ENCODE measurements around the gene ALDH1L1. TPM values are rescaled to one million over a fixed set of nuclear protein-coding genes. Genes with fewer than 3 reads are reported as not detected.

Gene ALDH1L1
- total and polyA plus RNA-seq, 7 experiments from 2014 or later = not detected

DNA sequence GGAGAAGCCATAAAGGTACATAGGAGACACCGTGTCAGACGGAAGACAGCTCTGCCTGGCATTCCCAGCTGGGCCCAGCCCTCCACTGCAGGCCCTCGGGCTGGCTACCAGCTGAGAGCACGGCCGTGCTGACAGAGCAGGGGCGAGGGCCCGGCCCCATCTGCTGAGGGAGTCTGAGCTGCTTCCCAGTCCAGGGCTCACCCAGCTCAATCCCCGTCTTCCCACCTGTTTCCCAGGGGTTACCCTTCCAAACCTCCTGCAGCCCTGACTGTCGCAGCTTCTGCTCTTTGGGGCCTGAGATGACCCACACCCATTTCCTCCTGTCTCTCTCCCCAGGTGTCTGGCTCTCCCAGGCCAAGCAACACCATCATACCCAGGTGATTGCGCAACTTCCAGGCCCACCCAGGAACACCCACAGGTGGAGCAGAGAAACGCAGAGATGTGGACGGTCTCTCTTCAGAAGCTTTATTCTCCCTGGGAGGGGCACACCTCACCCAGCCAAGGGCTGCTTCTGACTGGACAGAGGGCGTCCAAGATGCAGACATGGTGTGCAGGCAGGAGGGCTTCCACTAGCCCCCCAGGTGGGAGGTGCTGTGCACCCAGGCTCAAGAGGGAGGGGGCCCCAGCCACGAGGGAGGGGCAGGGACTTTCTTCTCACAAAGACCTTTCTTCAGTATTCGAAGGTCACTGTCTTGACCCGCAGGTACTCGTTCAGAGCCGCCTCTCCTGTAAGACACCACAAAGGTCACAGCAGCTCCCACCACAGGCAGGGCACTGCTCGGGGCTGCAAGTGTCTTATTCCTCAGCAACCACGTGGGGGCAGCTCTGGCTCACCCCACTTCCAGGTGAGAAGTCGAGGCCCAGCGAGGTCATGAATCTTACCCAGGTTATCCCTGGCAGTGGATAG lies 77.0 kb downstream of the ALDH1L1 start:
- Histone ChIP-seq H3K9me3 (ENCODE audit: control insufficient read depth in 2 of 3, low read length in 3 of 3) (no peaks in the 10 kb centered on the region), H3K4me3 (ENCODE audit: low read length) (no peak overlapping the region), H3K27me3 (ENCODE audit: control insufficient read depth in 2 of 2, insufficient read depth in 2 of 2, low read length in 2 of 2) (no peaks in the 10 kb centered on the region), H3K4me1 (ENCODE audit: control insufficient read depth in 2 of 2, insufficient read depth in 2 of 2, low read length in 2 of 2) (no peaks in the 10 kb centered on the region), H3K27ac (ENCODE audit: low read depth, low read length) (no peak overlapping the region), H3K36me3 (ENCODE audit: control insufficient read depth in 2 of 3, insufficient read depth in 3 of 3, low read length in 3 of 3) (no peaks in the 10 kb centered on the region)
- no peaks in the 10 kb centered on the region for H3K36me3 Mint-ChIP-seq
- ATAC-seq (no peak), DNase-seq (no peak)
- peaks cover 0 to 3% (median 0%) of the 10 kb centered on the region in 5 donors for H3K27me3 Mint-ChIP-seq
- H3K4me3 Mint-ChIP-seq = no peak overlapping the region
- peaks cover 0 to 4% (median 0%) of the 10 kb centered on the region in 11 donors for H3K9me3 Mint-ChIP-seq
- intact Hi-C loops (cut with micrococcal nuclease) = no loop called here
- no peak overlapping the region for H3K27ac Mint-ChIP-seq
- ChIA-PET POLR2A (no interaction called here), CTCF (no interaction called here)
- H3K4me1 Mint-ChIP-seq = no peaks in the 10 kb centered on the region

DNA sequence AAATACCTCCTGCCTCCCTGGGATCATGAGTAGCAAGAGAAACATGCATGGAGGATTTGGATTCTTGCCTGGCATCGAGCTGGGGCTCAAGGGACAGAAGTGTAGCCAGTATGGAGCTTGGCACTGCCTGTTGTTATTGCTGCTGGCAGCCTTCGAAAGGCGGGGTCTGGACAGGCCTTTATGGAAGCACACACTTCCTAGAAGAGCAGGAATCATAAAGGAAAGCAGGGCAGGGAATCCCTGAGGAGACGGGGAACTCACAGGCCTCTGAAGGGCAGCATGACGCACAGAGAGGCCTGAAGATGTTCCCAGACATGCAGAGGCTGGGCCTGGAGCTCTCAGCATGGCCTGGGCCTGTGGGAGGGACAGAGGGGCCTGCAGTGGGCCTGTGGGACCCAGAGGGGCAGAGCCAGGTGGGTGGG lies 77.8 kb downstream of the ALDH1L1 start:
- Mint-ChIP-seq H3K36me3 (no peaks in the 10 kb centered on the region), H3K27me3 (peaks cover 0 to 3% (median 0%) of the 10 kb centered on the region in 5 donors)
- no peak for DNase-seq

GRCh38 chr3:126102011-126102410 lies 78.4 kb downstream of the ALDH1L1 start:
- Histone ChIP-seq H3K4me1 (ENCODE audit: control insufficient read depth in 2 of 2, insufficient read depth in 2 of 2, low read length in 2 of 2) (no peaks in the 10 kb centered on the region), H3K27me3 (ENCODE audit: control insufficient read depth in 2 of 2, insufficient read depth in 2 of 2, low read length in 2 of 2) (no peaks in the 10 kb centered on the region), H3K36me3 (ENCODE audit: control insufficient read depth in 2 of 3, insufficient read depth in 3 of 3, low read length in 3 of 3) (no peaks in the 10 kb centered on the region), H3K9me3 (ENCODE audit: control insufficient read depth in 2 of 3, low read length in 3 of 3) (peaks cover 0 to 4% (median 0%) of the 10 kb centered on the region in 3 experiments), H3K4me3 (ENCODE audit: low read length) (no peak overlapping the region), H3K27ac (ENCODE audit: low read depth, low read length) (no peak overlapping the region)
- H3K36me3 Mint-ChIP-seq = peaks cover 0 to under 1% (median 0%) of the 10 kb centered on the region in 5 donors
- peaks cover 0 to 13% (median 6%) of the 10 kb centered on the region in 11 donors for H3K9me3 Mint-ChIP-seq
- ATAC-seq = no peak
- DNase-seq = no peak
- no peak overlapping the region for H3K4me3 Mint-ChIP-seq
- ChIA-PET CTCF (no interaction called here), POLR2A (no interaction called here)
- no peak overlapping the region for H3K27ac Mint-ChIP-seq
- intact Hi-C loops (cut with micrococcal nuclease) = no loop called here
- no peaks in the 10 kb centered on the region for H3K4me1 Mint-ChIP-seq
- H3K27me3 Mint-ChIP-seq = peaks cover 0 to 3% (median 0%) of the 10 kb centered on the region in 5 donors

More for the DNA sequence above, 77.8 kb downstream of the ALDH1L1 start:
- Mint-ChIP-seq H3K27ac (no peak overlapping the region), H3K9me3 (peaks cover 0 to 8% (median 3%) of the 10 kb centered on the region in 11 donors), H3K4me1 (no peaks in the 10 kb centered on the region), H3K4me3 (no peak overlapping the region)
- H3K36me3 ChIP-seq (ENCODE audit: control insufficient read depth in 2 of 3, insufficient read depth in 3 of 3, low read length in 3 of 3) = no peaks in the 10 kb centered on the region
- no peak overlapping the region for H3K27ac ChIP-seq (ENCODE audit: low read depth, low read length)
- no peak for ATAC-seq
- intact Hi-C loops (cut with micrococcal nuclease) = no loop called here
- no peak overlapping the region for H3K4me3 ChIP-seq (ENCODE audit: low read length)
- ChIA-PET POLR2A (no interaction called here), CTCF (no interaction called here)
- no peaks in the 10 kb centered on the region for H3K27me3 ChIP-seq (ENCODE audit: control insufficient read depth in 2 of 2, insufficient read depth in 2 of 2, low read length in 2 of 2)
- no peaks in the 10 kb centered on the region for H3K9me3 ChIP-seq (ENCODE audit: control insufficient read depth in 2 of 3, low read length in 3 of 3)
- no peaks in the 10 kb centered on the region for H3K4me1 ChIP-seq (ENCODE audit: control insufficient read depth in 2 of 2, insufficient read depth in 2 of 2, low read length in 2 of 2)

DNA sequence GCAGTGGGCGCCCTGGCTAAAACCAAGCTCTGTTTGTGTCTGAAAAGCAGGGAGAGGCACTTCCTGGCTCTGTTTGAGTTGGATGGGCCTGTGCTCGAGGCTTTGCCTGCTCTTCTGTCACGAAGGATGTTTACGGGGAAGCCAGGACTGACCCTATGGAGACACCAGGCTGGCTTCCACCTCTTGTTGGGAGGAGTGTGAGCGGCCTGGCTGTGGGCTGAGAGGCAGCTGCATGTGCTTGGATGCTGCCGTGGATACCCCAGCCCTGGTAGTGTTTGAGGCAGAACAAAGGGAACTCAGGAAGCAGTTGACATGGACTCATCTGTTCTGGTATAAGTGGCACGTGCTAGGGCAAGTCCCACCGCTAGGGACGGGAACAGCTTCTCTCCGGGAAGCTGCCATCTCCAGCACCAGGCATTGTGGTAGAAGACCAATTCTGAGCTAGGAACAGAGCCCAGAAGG lies 78.8 kb downstream of the ALDH1L1 start:
- DNase-seq = no peak
- POLR2A ChIA-PET = no interaction called here
- CTCF ChIA-PET = no interaction called here

DNA sequence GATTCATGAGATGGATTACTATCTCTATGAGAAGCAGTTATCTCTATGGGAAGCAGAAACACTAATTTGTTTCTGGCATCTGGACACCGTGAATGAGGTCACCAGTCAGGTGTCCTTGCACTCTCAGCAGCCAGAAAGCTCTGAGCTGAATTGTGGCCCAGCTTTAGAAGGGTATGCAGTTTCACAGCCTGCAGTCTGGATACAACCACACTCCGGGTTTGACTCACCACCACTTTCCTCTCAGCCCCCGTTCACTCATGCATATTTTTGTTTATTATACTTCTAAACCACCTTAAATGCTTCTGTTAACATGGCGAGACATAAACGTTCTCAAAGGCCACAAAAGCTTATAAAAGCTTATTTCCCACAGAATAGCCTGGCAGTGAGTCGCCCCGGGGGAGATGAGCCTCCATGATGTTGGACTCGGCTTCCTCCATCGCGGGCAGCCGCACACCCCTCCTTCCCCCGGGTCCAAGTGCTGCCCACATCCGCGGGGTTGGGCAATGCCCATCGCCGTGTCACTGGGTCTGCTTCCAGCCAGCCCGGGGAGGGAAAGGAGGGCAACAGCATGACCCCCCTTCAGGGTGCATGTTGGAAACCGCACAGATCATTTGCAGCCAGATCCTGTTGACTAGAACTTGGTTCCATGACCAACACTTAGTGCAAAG lies 79.6 kb downstream of the ALDH1L1 start:
- Histone ChIP-seq H3K36me3 (ENCODE audit: control insufficient read depth in 2 of 3, insufficient read depth in 3 of 3, low read length in 3 of 3) (no peaks in the 10 kb centered on the region), H3K27me3 (ENCODE audit: control insufficient read depth in 2 of 2, insufficient read depth in 2 of 2, low read length in 2 of 2) (no peaks in the 10 kb centered on the region), H3K4me3 (ENCODE audit: low read length) (no peak overlapping the region), H3K27ac (ENCODE audit: low read depth, low read length) (no peak overlapping the region), H3K4me1 (ENCODE audit: control insufficient read depth in 2 of 2, insufficient read depth in 2 of 2, low read length in 2 of 2) (no peaks in the 10 kb centered on the region), H3K9me3 (ENCODE audit: control insufficient read depth in 2 of 3, low read length in 3 of 3) (peaks cover 0 to 8% (median 4%) of the 10 kb centered on the region in 3 experiments)
- DNase-seq (no peak), ATAC-seq (no peak)
- no peaks in the 10 kb centered on the region for H3K4me1 Mint-ChIP-seq
- H3K36me3 Mint-ChIP-seq = peaks cover 0 to 6% (median 0%) of the 10 kb centered on the region in 5 donors
- intact Hi-C loops (cut with micrococcal nuclease) = no loop called here
- H3K4me3 Mint-ChIP-seq = no peak overlapping the region
- CTCF ChIA-PET = no interaction called here
- peaks cover 0 to 3% (median 0%) of the 10 kb centered on the region in 5 donors for H3K27me3 Mint-ChIP-seq
- H3K9me3 Mint-ChIP-seq = peaks cover under 1 to 25% (median 17%) of the 10 kb centered on the region in 11 donors
- H3K27ac Mint-ChIP-seq = no peak overlapping the region
- POLR2A ChIA-PET = no interaction called here

More for the DNA sequence above, 78.8 kb downstream of the ALDH1L1 start:
- intact Hi-C loops (cut with micrococcal nuclease) = no loop called here
- Mint-ChIP-seq H3K9me3 (peaks cover 0 to 18% (median 10%) of the 10 kb centered on the region in 11 donors), H3K36me3 (peaks cover 0 to 5% (median 0%) of the 10 kb centered on the region in 5 donors), H3K27me3 (peaks cover 0 to 3% (median 0%) of the 10 kb centered on the region in 5 donors), H3K27ac (no peak overlapping the region), H3K4me1 (no peaks in the 10 kb centered on the region), H3K4me3 (no peak overlapping the region)
- Histone ChIP-seq H3K27me3 (ENCODE audit: control insufficient read depth in 2 of 2, insufficient read depth in 2 of 2, low read length in 2 of 2) (no peaks in the 10 kb centered on the region), H3K36me3 (ENCODE audit: control insufficient read depth in 2 of 3, insufficient read depth in 3 of 3, low read length in 3 of 3) (no peaks in the 10 kb centered on the region), H3K27ac (ENCODE audit: low read depth, low read length) (no peak overlapping the region), H3K9me3 (ENCODE audit: control insufficient read depth in 2 of 3, low read length in 3 of 3) (peaks cover 0 to 8% (median 3%) of the 10 kb centered on the region in 3 experiments), H3K4me1 (ENCODE audit: control insufficient read depth in 2 of 2, insufficient read depth in 2 of 2, low read length in 2 of 2) (no peaks in the 10 kb centered on the region), H3K4me3 (ENCODE audit: low read length) (no peak overlapping the region)
- no peak for ATAC-seq

DNA sequence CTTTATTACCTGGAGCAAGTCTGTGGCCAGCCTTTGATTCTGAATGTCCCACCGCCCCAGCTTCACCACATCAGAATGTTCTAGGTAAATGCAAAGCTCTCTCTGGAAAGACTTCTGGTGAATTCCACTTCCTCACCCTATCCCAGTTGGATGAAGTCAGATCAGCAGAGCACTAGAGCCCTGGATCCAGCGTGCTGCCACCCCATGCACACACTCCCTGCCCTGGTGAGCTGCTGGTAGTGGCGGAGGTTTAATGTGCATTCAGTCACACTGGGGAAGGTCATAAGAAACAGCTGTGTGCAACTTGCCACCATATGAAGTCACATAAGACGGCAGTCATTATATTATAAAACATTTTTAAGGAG lies 80.1 kb downstream of the ALDH1L1 start:
- Mint-ChIP-seq H3K4me1 (no peaks in the 10 kb centered on the region), H3K9me3 (peaks cover 2 to 31% (median 22%) of the 10 kb centered on the region in 11 donors), H3K4me3 (no peak overlapping the region), H3K27ac (no peak overlapping the region), H3K27me3 (peaks cover 0 to 3% (median 0%) of the 10 kb centered on the region in 5 donors), H3K36me3 (peaks cover 0 to 11% (median 5%) of the 10 kb centered on the region in 5 donors)
- Histone ChIP-seq H3K4me3 (ENCODE audit: low read length) (no peak overlapping the region), H3K4me1 (ENCODE audit: control insufficient read depth in 2 of 2, insufficient read depth in 2 of 2, low read length in 2 of 2) (no peaks in the 10 kb centered on the region), H3K9me3 (ENCODE audit: control insufficient read depth in 2 of 3, low read length in 3 of 3) (peaks cover 0 to 8% (median 4%) of the 10 kb centered on the region in 3 experiments), H3K27me3 (ENCODE audit: control insufficient read depth in 2 of 2, insufficient read depth in 2 of 2, low read length in 2 of 2) (no peaks in the 10 kb centered on the region), H3K36me3 (ENCODE audit: control insufficient read depth in 2 of 3, insufficient read depth in 3 of 3, low read length in 3 of 3) (no peaks in the 10 kb centered on the region), H3K27ac (ENCODE audit: low read depth, low read length) (no peak overlapping the region)
- no peak for DNase-seq
- intact Hi-C loops (cut with micrococcal nuclease) = no loop called here
- ATAC-seq = no peak
- ChIA-PET CTCF (no interaction called here), POLR2A (no interaction called here)

Measured in naive thymus-derived CD4-positive, alpha-beta T cell (primary cell).